Measurements from ENCODE around the gene SLBP.

The SLBP gene

GRCh38 chr4:1695913-1696312 is 16.2 kb downstream of the SLBP start:
- no peak for DNase-seq (ENCODE audit: low read depth)
- H3K4me3 ChIP-seq (replicated peaks; ENCODE audit: low read depth, low read length), result no peak overlapping the region
- TF ChIP-seq CTCF (IDR thresholded peaks at IDR 0.05; ENCODE audit: low read length, missing control alignments), result no peak

GRCh38 chr4:1693131-1693896 is 18.8 kb downstream of the SLBP start:
- H3K4me3 ChIP-seq (replicated peaks; ENCODE audit: low read depth, low read length), result no peak overlapping the region
- peak; percentile 84 for DNase-seq (ENCODE audit: low read depth)
- peak; percentile 99 for TF ChIP-seq CTCF (IDR thresholded peaks at IDR 0.05; ENCODE audit: low read length, missing control alignments)

- DNase-seq (ENCODE audit: low read depth), result no peak
- no peak overlapping the region for H3K4me3 ChIP-seq (replicated peaks; ENCODE audit: low read depth, low read length)
- no peak for TF ChIP-seq CTCF (IDR thresholded peaks at IDR 0.05; ENCODE audit: low read length, missing control alignments)
Measured at GRCh38 chr4:1691737-1692373, 20.3 kb downstream of the SLBP start.

- no peak for DNase-seq (ENCODE audit: low read depth)
- no peak overlapping the region for H3K4me3 ChIP-seq (replicated peaks; ENCODE audit: low read depth, low read length)
- TF ChIP-seq CTCF (IDR thresholded peaks at IDR 0.05; ENCODE audit: low read length, missing control alignments), result no peak
Measured at GRCh38 chr4:1690698-1691097, 21.4 kb downstream of the SLBP start.

GRCh38 chr4:1686440-1687036 is 25.6 kb downstream of the SLBP start:
- TF ChIP-seq CTCF (IDR thresholded peaks at IDR 0.05; ENCODE audit: low read length, missing control alignments), result no peak
- DNase-seq (ENCODE audit: low read depth), result no peak
- H3K4me3 ChIP-seq (replicated peaks; ENCODE audit: low read depth, low read length), result no peak overlapping the region

- no peak for DNase-seq (ENCODE audit: low read depth)
- TF ChIP-seq CTCF (IDR thresholded peaks at IDR 0.05; ENCODE audit: low read length, missing control alignments), result no peak
- no peak overlapping the region for H3K4me3 ChIP-seq (replicated peaks; ENCODE audit: low read depth, low read length)
Measured at GRCh38 chr4:1685235-1686150, 26.6 kb downstream of the SLBP start.

All from fibroblast of pulmonary artery (primary cell).